ENCODE data around the gene ATP5PB.

GRCh38 chr1:111424281-111424680 lies 25.0 kb upstream of the ATP5PB start:
- TF ChIP-seq, protein P1, sequence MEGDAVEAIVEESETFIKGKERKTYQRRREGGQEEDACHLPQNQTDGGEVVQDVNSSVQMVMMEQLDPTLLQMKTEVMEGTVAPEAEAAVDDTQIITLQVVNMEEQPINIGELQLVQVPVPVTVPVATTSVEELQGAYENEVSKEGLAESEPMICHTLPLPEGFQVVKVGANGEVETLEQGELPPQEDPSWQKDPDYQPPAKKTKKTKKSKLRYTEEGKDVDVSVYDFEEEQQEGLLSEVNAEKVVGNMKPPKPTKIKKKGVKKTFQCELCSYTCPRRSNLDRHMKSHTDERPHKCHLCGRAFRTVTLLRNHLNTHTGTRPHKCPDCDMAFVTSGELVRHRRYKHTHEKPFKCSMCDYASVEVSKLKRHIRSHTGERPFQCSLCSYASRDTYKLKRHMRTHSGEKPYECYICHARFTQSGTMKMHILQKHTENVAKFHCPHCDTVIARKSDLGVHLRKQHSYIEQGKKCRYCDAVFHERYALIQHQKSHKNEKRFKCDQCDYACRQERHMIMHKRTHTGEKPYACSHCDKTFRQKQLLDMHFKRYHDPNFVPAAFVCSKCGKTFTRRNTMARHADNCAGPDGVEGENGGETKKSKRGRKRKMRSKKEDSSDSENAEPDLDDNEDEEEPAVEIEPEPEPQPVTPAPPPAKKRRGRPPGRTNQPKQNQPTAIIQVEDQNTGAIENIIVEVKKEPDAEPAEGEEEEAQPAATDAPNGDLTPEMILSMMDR (IDR thresholded peaks at IDR 0.05; ENCODE audit: low read length), result no peak
- TF ChIP-seq EZH2phosphoT487 (IDR thresholded peaks at IDR 0.05; ENCODE audit: low read length) (no peak), EZH2 (optimal IDR thresholded peaks at IDR 0.05; ENCODE audit: low read depth, low read length) (no peak)
